GM12875 (cell line): Measurements from ENCODE around the gene LHX5.

ENCODE experiments used
- H3K4me3 ChIP-seq: one replicate; pipeline ENCODE4 v1.5.1; 2011; ENCODE audit warnings: low read depth, low read length, control low read depth
- TF ChIP-seq, protein P1 (sequence below): IDR thresholded peaks from 2 replicates; pipeline ENCODE4 v1.5.1; 2011; ENCODE audit warnings: low read depth, mild to moderate bottlenecking, control low read depth, inconsistent platforms, low read length, moderate library complexity, borderline replicate concordance; ENCODE audit not compliant: insufficient read depth

Gene LHX5

GRCh38 chr12:113464452-113464775 lies 7.3 kb downstream of the LHX5 start:
- TF ChIP-seq, protein P1, sequence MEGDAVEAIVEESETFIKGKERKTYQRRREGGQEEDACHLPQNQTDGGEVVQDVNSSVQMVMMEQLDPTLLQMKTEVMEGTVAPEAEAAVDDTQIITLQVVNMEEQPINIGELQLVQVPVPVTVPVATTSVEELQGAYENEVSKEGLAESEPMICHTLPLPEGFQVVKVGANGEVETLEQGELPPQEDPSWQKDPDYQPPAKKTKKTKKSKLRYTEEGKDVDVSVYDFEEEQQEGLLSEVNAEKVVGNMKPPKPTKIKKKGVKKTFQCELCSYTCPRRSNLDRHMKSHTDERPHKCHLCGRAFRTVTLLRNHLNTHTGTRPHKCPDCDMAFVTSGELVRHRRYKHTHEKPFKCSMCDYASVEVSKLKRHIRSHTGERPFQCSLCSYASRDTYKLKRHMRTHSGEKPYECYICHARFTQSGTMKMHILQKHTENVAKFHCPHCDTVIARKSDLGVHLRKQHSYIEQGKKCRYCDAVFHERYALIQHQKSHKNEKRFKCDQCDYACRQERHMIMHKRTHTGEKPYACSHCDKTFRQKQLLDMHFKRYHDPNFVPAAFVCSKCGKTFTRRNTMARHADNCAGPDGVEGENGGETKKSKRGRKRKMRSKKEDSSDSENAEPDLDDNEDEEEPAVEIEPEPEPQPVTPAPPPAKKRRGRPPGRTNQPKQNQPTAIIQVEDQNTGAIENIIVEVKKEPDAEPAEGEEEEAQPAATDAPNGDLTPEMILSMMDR = no peak
- H3K4me3 ChIP-seq = no peak overlapping the region

GRCh38 chr12:113463746-113464451 lies 7.8 kb downstream of the LHX5 start:
- H3K4me3 ChIP-seq = no peak overlapping the region
- TF ChIP-seq, protein P1 = no peak

GRCh38 chr12:113462998-113463745 lies 8.5 kb downstream of the LHX5 start:
- TF ChIP-seq, protein P1 = no peak
- no peak overlapping the region for H3K4me3 ChIP-seq

DNA sequence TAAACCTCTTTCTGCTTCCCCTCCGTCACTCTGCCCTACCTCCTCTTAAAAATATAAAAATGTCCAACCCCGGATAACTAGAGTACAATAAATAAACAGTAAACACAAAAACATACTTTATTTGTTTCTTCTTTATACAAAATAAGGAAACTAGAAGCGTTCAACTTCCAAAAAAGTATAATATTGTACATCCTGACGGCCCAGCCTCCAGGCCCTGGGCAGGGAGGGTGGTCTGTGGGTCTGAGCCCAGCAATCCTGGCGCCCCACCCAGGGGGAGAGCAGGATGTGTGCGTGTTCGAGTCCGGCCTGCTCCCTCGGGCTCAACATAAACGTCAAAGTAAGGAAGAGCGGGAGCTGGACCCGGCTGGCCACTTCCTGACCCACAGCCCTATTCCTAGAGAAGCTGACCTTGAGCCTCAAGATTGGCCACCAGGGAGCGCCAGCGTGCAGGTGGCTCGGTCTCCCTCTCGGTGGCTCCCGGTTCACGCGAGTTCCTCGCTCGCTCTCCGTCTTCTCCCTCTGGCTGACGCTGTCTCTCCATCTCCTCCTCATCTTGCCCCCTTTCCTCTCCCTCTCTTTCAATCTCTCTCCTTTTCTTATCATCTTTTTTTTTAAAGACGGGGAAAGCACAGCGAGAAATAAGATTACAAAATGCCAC lies 9.4 kb downstream of the LHX5 start:
- TF ChIP-seq, protein P1 = peak; percentile 92
- no peak overlapping the region for H3K4me3 ChIP-seq

- no peak overlapping the region for H3K4me3 ChIP-seq
- TF ChIP-seq, protein P1 = peak; percentile 44; the same call in 1 of the 2 replicates
These were observed 10.0 kb downstream of the LHX5 start for GRCh38 chr12:113461666-113462065.

GRCh38 chr12:113459981-113460380 lies 11.7 kb downstream of the LHX5 start:
- no peak overlapping the region for H3K4me3 ChIP-seq
- TF ChIP-seq, protein P1 = no peak
